Endodermal cell (in vitro differentiated cells): Measurements from ENCODE around the gene TKT. TPM values are rescaled to one million over a fixed set of nuclear protein-coding genes. Genes with fewer than 3 reads are reported as not detected.

Source experiments
- DNase-seq: peaks from one replicate; pipeline ENCODE4 v3.0.0-alpha.2; 2017
- H3K27ac ChIP-seq: 2 replicates; pipeline ENCODE4 v1.5.1; 2013; ENCODE audit warnings: mild to moderate bottlenecking, low read depth, low read length, moderate library complexity
- H3K27me3 ChIP-seq: 2 replicates; pipeline ENCODE4 v1.6.1; 2013; ENCODE audit warnings: mild to moderate bottlenecking, low read length, moderate library complexity; ENCODE audit not compliant: insufficient read depth, control insufficient read depth, poor library complexity, severe bottlenecking
- H3K36me3 ChIP-seq: 2 replicates; pipeline ENCODE4 v1.7.0; 2013; ENCODE audit warnings: mild to moderate bottlenecking, low read length, moderate library complexity; ENCODE audit not compliant: control insufficient read depth, insufficient read depth
- H3K4me1 ChIP-seq: one replicate; pipeline ENCODE4 v1.7.0; 2013; ENCODE audit warnings: low read length; ENCODE audit not compliant: control insufficient read depth, insufficient read depth
- H3K4me3 ChIP-seq: 2 replicates; pipeline ENCODE4 v1.5.1; 2013; ENCODE audit warnings: mild to moderate bottlenecking, low read length, moderate library complexity
- H3K9ac ChIP-seq: 2 replicates; pipeline ENCODE4 v1.6.1; 2013; ENCODE audit warnings: mild to moderate bottlenecking, low read length, moderate library complexity; ENCODE audit not compliant: poor library complexity, severe bottlenecking; ENCODE audit errors: extremely low read depth
- H3K9me3 ChIP-seq: 2 replicates; pipeline ENCODE4 v1.6.1; 2013; ENCODE audit warnings: mild to moderate bottlenecking, low read length, moderate library complexity; ENCODE audit not compliant: control insufficient read depth
- H3K27ac Mint-ChIP-seq: 2 replicates; pipeline ENCODE4 v1.8.0; 2020; ENCODE audit warnings: mixed read lengths
- H3K27me3 Mint-ChIP-seq: 2 replicates; pipeline ENCODE4 v1.8.0; 2021; ENCODE audit warnings: mild to moderate bottlenecking, mixed read lengths; ENCODE audit not compliant: insufficient read depth
- H3K36me3 Mint-ChIP-seq: 2 replicates; pipeline ENCODE4 v1.8.0; 2020; ENCODE audit warnings: low read depth, mixed read lengths
- H3K4me1 Mint-ChIP-seq: 2 replicates; pipeline ENCODE4 v1.8.0; 2020; ENCODE audit warnings: mixed read lengths
- H3K4me3 Mint-ChIP-seq: 2 replicates; pipeline ENCODE4 v1.8.0; 2020; ENCODE audit warnings: mild to moderate bottlenecking, moderate library complexity, mixed read lengths
- H3K9me3 Mint-ChIP-seq: 2 replicates; pipeline ENCODE4 v1.8.0; 2020; ENCODE audit warnings: mild to moderate bottlenecking, mixed read lengths
- CTCF ChIP-seq: fragments of 200-600 bp; sonication (generic); conservative IDR thresholded peaks from 2 replicates; pipeline ENCODE4 v1.5.0; 2021; ENCODE audit warnings: antibody characterized with exemption, mild to moderate bottlenecking
- WGBS, 2 experiments: methylation state at CpG; one replicate each; pipeline versions ENCODE4 v1.1.5 to v1.1.7; 2013; ENCODE audit warnings: missing lambda C conversion rate in 2 of 2, mixed read lengths in 1 of 2; ENCODE audit not compliant: insufficient coverage in 1 of 2, insufficient read length in 1 of 2; 5-methylcytosine and 5-hydroxymethylcytosine counted together
- total RNA-seq, 2 donors: library from RNA; stranded (reverse); fragmentation: NEBNext Ultra II Directional in 1 of 2; extraction: Animal tissue kit (Norgen Biotek cat#: 25700) in 1 of 2; gene quantifications; 2 replicates in 1 of 2; 3 replicates in 1 of 2; pipeline ENCODE4 v1.2.1, GENCODE V29; 2021

Gene TKT
- total RNA-seq, 2 donors from 2014 or later: 373 to 472 TPM

- Histone ChIP-seq H3K36me3 (no peaks in the 10 kb centered on the region), H3K27me3 (no peaks in the 10 kb centered on the region), H3K4me3 (no peak overlapping the region), H3K4me1 (no peaks in the 10 kb centered on the region), H3K9me3 (peaks cover 6% of the 10 kb centered on the region), H3K9ac (no peak overlapping the region), H3K27ac (no peak overlapping the region)
- Mint-ChIP-seq H3K9me3 (no peaks in the 10 kb centered on the region), H3K4me3 (peak overlapping the region; percentile 18), H3K4me1 (peaks cover 12% of the 10 kb centered on the region), H3K27ac (peak overlapping the region; percentile 82), H3K36me3 (peaks cover 2% of the 10 kb centered on the region), H3K27me3 (no peaks in the 10 kb centered on the region)
- TF ChIP-seq CTCF: no peak
- 6% methylated on average over 3 of the region's 3 CpGs; no CpG with 5 or more reads in 1 of the 2 experiments for WGBS, 2 experiments
- DNase-seq: peak; percentile 80
Observed at GRCh38 chr3:53216723-53217122, 39.1 kb downstream of the TKT start.

- TF ChIP-seq CTCF: no peak
- Mint-ChIP-seq H3K9me3 (no peaks in the 10 kb centered on the region), H3K27me3 (peaks cover 3% of the 10 kb centered on the region), H3K27ac (no peak overlapping the region), H3K4me3 (no peak overlapping the region), H3K36me3 (no peaks in the 10 kb centered on the region), H3K4me1 (peaks cover 12% of the 10 kb centered on the region)
- no peak for DNase-seq
- H3K4me1 ChIP-seq: no peaks in the 10 kb centered on the region
- no peak overlapping the region for H3K9ac ChIP-seq
- peaks cover 6% of the 10 kb centered on the region for H3K9me3 ChIP-seq
- H3K4me3 ChIP-seq: no peak overlapping the region
- WGBS, 2 experiments: 98 to 100% methylated on average over 1 to 2 of the region's 2 CpGs
- no peaks in the 10 kb centered on the region for H3K27me3 ChIP-seq
- H3K27ac ChIP-seq: no peak overlapping the region
- no peaks in the 10 kb centered on the region for H3K36me3 ChIP-seq
Observed at GRCh38 chr3:53215816-53216215, 40.0 kb downstream of the TKT start.

GRCh38 chr3:53213276-53213675 lies 42.5 kb downstream of the TKT start:
- Histone ChIP-seq H3K4me1 (no peaks in the 10 kb centered on the region), H3K27ac (no peak overlapping the region), H3K4me3 (no peak overlapping the region), H3K27me3 (no peaks in the 10 kb centered on the region), H3K9me3 (peaks cover 17% of the 10 kb centered on the region), H3K9ac (no peak overlapping the region), H3K36me3 (no peaks in the 10 kb centered on the region)
- WGBS, 2 experiments: 92 to 100% methylated on average over 5 to 7 of the region's 7 CpGs
- H3K27me3 Mint-ChIP-seq: peaks cover 3% of the 10 kb centered on the region
- DNase-seq: no peak
- no peak for TF ChIP-seq CTCF
- H3K9me3 Mint-ChIP-seq: peaks cover 19% of the 10 kb centered on the region
- H3K4me3 Mint-ChIP-seq: no peak overlapping the region
- peaks cover 11% of the 10 kb centered on the region for H3K4me1 Mint-ChIP-seq
- H3K27ac Mint-ChIP-seq: no peak overlapping the region
- no peaks in the 10 kb centered on the region for H3K36me3 Mint-ChIP-seq
